Right lobe of liver (tissue), 4 donors: ENCODE results near the gene CUBN.

Experiments
- CTCF ChIP-seq, 4 donors: fragments of 200-600 bp in 3 of 4; fragments of 450-650 bp in 1 of 4; IDR thresholded peaks; one replicate each; pipeline versions ENCODE4 v1.5.1 to v1.8.0; 2016 to 2022; ENCODE audit warnings: antibody characterized with exemption in 4 of 4, mild to moderate bottlenecking in 2 of 4
- POLR2A ChIP-seq: fragments of 450-650 bp; IDR thresholded peaks from one replicate; pipeline ENCODE4 v1.6.1; 2017; ENCODE audit warnings: antibody characterized with exemption, mild to moderate bottlenecking
- donor health status: DM: no; HTN: no; CAD: no.
- donor health status: DM: no; HTN: no; CAD: no.
- donor health status: DM: no; HTN: yes; CAD: no.

DNA sequence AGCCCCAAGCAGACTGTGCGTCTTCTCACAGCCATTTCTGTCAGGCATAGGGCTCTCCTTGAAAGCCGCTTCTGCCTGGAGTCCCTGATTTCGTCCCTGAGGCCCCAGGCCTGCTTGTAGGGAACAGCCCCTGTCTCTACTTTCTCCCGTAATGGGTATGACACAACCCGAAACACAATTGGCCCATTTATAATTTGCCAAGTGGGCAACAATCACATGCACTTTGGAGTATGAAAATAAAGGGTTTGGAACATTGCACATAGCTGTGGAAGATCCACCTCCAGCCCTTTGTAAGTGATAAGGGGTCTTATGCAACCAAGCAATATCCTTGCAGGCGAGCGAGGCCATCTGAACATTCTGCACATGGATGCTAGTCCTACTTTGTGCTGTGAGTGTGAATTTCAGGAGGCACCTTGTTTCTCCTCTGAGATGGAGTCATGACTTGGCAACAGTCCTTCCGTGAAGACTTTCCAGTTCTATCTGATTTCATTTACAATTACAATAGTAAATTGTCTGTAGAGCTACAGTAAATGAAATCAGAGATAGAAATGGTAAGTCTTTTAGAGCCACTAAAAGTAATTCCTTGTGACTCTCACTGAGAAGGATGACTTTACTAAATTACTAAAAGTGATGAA is 141.5 kb downstream of the CUBN start:
- TF ChIP-seq CTCF (IDR thresholded peaks at IDR 0.05) (no peak), POLR2A (no peak)
